ENCODE data around the gene FUT7.

- no peak for TF ChIP-seq CTCF (IDR thresholded peaks at IDR 0.05)
- TF ChIP-seq POLR2A (IDR thresholded peaks at IDR 0.05) = no peak
- TF ChIP-seq EP300 (IDR thresholded peaks at IDR 0.05) = no peak
Observed at GRCh38 chr9:137052293-137052692, 20.4 kb upstream of the FUT7 start.

All from tibial nerve (tissue), 4 donors.